ENCODE measurements around the gene KRTAP12-4.
"Not testable (repeated sequence)": the region's sequence is repeated elsewhere in the genome, so short reads cannot be mapped to it uniquely, and the experiment has no call there.

The KRTAP12-4 gene

GRCh38 chr21:44630440-44630839, 24.0 kb downstream of the KRTAP12-4 start:
- H3K4me3 ChIP-seq (ENCODE audit: low read depth, low read length): no peak overlapping the region
- no peak overlapping the region for H3K27ac ChIP-seq
- H3K27me3 ChIP-seq (ENCODE audit: insufficient read depth, low read depth, severe bottlenecking): no peaks in the 10 kb centered on the region
- H3K9me3 ChIP-seq (ENCODE audit: severe bottlenecking): peaks cover 32% of the 10 kb centered on the region
- TF ChIP-seq, protein P1, sequence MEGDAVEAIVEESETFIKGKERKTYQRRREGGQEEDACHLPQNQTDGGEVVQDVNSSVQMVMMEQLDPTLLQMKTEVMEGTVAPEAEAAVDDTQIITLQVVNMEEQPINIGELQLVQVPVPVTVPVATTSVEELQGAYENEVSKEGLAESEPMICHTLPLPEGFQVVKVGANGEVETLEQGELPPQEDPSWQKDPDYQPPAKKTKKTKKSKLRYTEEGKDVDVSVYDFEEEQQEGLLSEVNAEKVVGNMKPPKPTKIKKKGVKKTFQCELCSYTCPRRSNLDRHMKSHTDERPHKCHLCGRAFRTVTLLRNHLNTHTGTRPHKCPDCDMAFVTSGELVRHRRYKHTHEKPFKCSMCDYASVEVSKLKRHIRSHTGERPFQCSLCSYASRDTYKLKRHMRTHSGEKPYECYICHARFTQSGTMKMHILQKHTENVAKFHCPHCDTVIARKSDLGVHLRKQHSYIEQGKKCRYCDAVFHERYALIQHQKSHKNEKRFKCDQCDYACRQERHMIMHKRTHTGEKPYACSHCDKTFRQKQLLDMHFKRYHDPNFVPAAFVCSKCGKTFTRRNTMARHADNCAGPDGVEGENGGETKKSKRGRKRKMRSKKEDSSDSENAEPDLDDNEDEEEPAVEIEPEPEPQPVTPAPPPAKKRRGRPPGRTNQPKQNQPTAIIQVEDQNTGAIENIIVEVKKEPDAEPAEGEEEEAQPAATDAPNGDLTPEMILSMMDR (IDR thresholded peaks at IDR 0.05; ENCODE audit: low read depth, low read length): no peak
- no peak for DNase-seq
- H3K36me3 ChIP-seq: no peaks in the 10 kb centered on the region

DNA sequence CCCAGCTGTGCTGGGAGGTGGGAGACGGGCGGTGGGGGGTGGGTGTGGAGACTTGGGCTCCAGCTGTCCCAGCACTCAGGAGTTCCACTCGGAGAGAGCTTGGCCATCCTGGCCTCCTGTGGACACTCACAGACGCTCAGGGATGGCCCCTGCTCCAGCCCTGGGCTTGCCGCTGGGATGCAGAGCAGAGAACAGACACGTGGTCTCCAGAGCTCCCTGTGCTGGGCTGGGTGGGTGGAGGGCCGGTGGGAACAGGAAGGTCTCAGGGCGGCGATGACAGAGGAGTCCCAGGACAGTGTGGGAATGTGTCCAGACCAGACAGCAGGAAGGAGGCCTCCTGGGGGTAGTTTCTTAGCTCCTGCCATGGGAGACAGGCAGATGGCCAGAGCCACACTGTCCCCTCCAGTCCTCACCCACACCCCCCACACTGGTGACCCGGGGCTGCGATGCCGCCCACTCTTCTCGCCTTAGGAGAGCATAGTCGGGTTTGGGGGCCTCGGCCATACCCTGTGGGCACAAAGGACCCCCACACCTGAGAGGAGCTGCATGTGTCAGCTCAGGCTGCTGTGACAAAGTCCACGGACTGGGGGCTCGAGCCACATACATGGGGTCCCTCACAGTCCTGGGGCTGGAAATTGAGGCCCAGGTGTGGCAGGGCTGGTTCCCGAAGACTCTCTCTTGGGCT, 25.6 kb downstream of the KRTAP12-4 start:
- no peaks in the 10 kb centered on the region for H3K27me3 ChIP-seq (ENCODE audit: insufficient read depth, low read depth, severe bottlenecking)
- no peak overlapping the region for H3K4me3 ChIP-seq (ENCODE audit: low read depth, low read length)
- no peaks in the 10 kb centered on the region for H3K36me3 ChIP-seq
- DNase-seq: no peak
- TF ChIP-seq, protein P1 (IDR thresholded peaks at IDR 0.05; ENCODE audit: low read depth, low read length): no peak
- no peak overlapping the region for H3K27ac ChIP-seq
- peaks cover 46% of the 10 kb centered on the region for H3K9me3 ChIP-seq (ENCODE audit: severe bottlenecking)

- peaks cover 55% of the 10 kb centered on the region for H3K9me3 ChIP-seq (ENCODE audit: severe bottlenecking)
- not testable (repeated sequence) for H3K27me3 ChIP-seq (ENCODE audit: insufficient read depth, low read depth, severe bottlenecking); H3K4me3 ChIP-seq (ENCODE audit: low read depth, low read length); H3K27ac ChIP-seq; DNase-seq; H3K36me3 ChIP-seq
These were observed 26.6 kb downstream of the KRTAP12-4 start for GRCh38 chr21:44627831-44628233.

- H3K27me3 ChIP-seq (ENCODE audit: insufficient read depth, low read depth, severe bottlenecking); H3K4me3 ChIP-seq (ENCODE audit: low read depth, low read length); DNase-seq; H3K36me3 ChIP-seq; H3K27ac ChIP-seq: not testable (repeated sequence)
- H3K9me3 ChIP-seq (ENCODE audit: severe bottlenecking): peaks cover 55% of the 10 kb centered on the region
These were observed 27.2 kb downstream of the KRTAP12-4 start for GRCh38 chr21:44627181-44627822.

GRCh38 chr21:44626673-44627143, 27.8 kb downstream of the KRTAP12-4 start, which contains the start of gene KRTAP10-9:
KRTAP10-9 (plus strand) TSS chr21:44627093; CDS start chr21:44627172, 79 bp downstream.
- TF ChIP-seq, protein P1 (IDR thresholded peaks at IDR 0.05; ENCODE audit: low read depth, low read length): no peak
- H3K36me3 ChIP-seq: no peaks in the 10 kb centered on the region
- DNase-seq: no peak
- no peak within 1 kb of the TSS for H3K4me3 ChIP-seq (ENCODE audit: low read depth, low read length)
- no peak within 1 kb of the TSS for H3K27ac ChIP-seq
- H3K9me3 ChIP-seq (ENCODE audit: severe bottlenecking): peaks cover 49% of the 10 kb centered on the region
- H3K27me3 ChIP-seq (ENCODE audit: insufficient read depth, low read depth, severe bottlenecking): no peaks in the 10 kb centered on the region

DNA sequence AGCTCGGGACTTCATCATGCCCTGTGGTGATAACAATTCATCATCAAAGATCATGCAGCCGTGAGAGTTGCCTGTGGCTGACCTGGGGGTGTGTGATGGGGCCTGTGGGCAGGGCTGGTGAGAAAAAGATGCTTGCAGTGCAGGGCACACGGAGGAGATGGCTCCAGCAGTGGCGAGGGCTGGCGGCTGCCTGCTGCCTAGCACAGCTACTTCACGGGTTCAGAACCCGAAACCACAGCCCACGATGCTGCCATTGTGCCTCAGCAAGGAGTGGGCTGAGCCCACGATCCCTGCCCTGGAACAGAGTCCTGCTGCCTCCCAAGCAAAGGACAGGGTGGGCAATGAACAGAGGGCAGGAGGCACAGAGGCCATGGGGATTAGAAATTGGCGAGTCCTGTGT, 28.2 kb downstream of the KRTAP12-4 start:
- peaks cover 45% of the 10 kb centered on the region for H3K9me3 ChIP-seq (ENCODE audit: severe bottlenecking)
- no peaks in the 10 kb centered on the region for H3K27me3 ChIP-seq (ENCODE audit: insufficient read depth, low read depth, severe bottlenecking)
- TF ChIP-seq, protein P1 (IDR thresholded peaks at IDR 0.05; ENCODE audit: low read depth, low read length): no peak

More for the DNA sequence above, 28.2 kb downstream of the KRTAP12-4 start:
- DNase-seq: no peak
- Histone ChIP-seq H3K36me3 (no peaks in the 10 kb centered on the region), H3K27ac (no peak overlapping the region), H3K4me3 (ENCODE audit: low read depth, low read length) (no peak overlapping the region)
